Measurements from ENCODE around the gene YEATS2.

- TF ChIP-seq, protein P1, sequence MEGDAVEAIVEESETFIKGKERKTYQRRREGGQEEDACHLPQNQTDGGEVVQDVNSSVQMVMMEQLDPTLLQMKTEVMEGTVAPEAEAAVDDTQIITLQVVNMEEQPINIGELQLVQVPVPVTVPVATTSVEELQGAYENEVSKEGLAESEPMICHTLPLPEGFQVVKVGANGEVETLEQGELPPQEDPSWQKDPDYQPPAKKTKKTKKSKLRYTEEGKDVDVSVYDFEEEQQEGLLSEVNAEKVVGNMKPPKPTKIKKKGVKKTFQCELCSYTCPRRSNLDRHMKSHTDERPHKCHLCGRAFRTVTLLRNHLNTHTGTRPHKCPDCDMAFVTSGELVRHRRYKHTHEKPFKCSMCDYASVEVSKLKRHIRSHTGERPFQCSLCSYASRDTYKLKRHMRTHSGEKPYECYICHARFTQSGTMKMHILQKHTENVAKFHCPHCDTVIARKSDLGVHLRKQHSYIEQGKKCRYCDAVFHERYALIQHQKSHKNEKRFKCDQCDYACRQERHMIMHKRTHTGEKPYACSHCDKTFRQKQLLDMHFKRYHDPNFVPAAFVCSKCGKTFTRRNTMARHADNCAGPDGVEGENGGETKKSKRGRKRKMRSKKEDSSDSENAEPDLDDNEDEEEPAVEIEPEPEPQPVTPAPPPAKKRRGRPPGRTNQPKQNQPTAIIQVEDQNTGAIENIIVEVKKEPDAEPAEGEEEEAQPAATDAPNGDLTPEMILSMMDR (optimal IDR thresholded peaks at IDR 0.05 in 1 of 3, IDR thresholded peaks at IDR 0.05 in 1 of 3, conservative IDR thresholded peaks at IDR 0.05 in 1 of 3; ENCODE audit: extremely low read depth in 1 of 3, insufficient read depth in 2 of 3, low read length in 3 of 3): no peak
- TF ChIP-seq EZH2 (IDR thresholded peaks at IDR 0.05; ENCODE audit: low read length): no peak
Measured at GRCh38 chr3:183839751-183840150, 142.2 kb downstream of the YEATS2 start.
